Kidney (tissue), 14 donors: ENCODE measurements around the gene RPF1. TPM values are rescaled to one million over a fixed set of nuclear protein-coding genes. Genes with fewer than 3 reads are reported as not detected.
"Not testable (repeated sequence)": the region's sequence is repeated elsewhere in the genome, so short reads cannot be mapped to it uniquely, and the experiment has no call there.

Experiments used
- DNase-seq, 5 donors: peaks; one replicate each; pipeline ENCODE4 v3.0.0-alpha.2; 2013 to 2020
- FAIRE-seq: peaks from 2 replicates; lab custom pipeline; 2012; peaks lifted over from hg19 to GRCh38; lab: Jason Lieb, UNC
- H3K27ac ChIP-seq, 2 donors: one replicate each; pipeline ENCODE4 v1.7.0; 2013; ENCODE audit warnings: low read depth in 2 of 2, low read length in 2 of 2, inconsistent platforms in 1 of 2
- H3K27me3 ChIP-seq: one replicate; pipeline ENCODE4 v1.7.1; 2013; ENCODE audit warnings: low read length, inconsistent platforms; ENCODE audit not compliant: control insufficient read depth, insufficient read depth
- H3K36me3 ChIP-seq, 3 donors: one replicate each; pipeline versions ENCODE4 v1.7.0 to v1.7.1; 2013; ENCODE audit warnings: low read length in 3 of 3, control low read depth in 1 of 3, inconsistent platforms in 1 of 3; ENCODE audit not compliant: insufficient read depth in 3 of 3, control insufficient read depth in 2 of 3
- H3K4me1 ChIP-seq, 3 donors: one replicate each; pipeline versions ENCODE4 v1.7.0 to v1.7.1; 2013; ENCODE audit warnings: low read length in 3 of 3, inconsistent platforms in 1 of 3, low read depth in 1 of 3; ENCODE audit not compliant: control insufficient read depth in 2 of 3, insufficient read depth in 2 of 3
- H3K4me3 ChIP-seq, 3 donors: one replicate each; pipeline versions ENCODE4 v1.7.0 to v1.8.1; 2013; ENCODE audit warnings: low read length in 3 of 3, control low read depth in 1 of 3, inconsistent platforms in 1 of 3
- H3K9ac ChIP-seq, 3 donors: one replicate each; pipeline versions ENCODE4 v1.7.0 to v1.7.1; 2013; ENCODE audit warnings: low read length in 3 of 3, control low read depth in 1 of 3, inconsistent platforms in 1 of 3
- H3K9me3 ChIP-seq, 3 donors: one replicate each; pipeline versions ENCODE4 v1.7.0 to v1.7.1; 2013; ENCODE audit warnings: low read length in 3 of 3, control low read depth in 1 of 3, inconsistent platforms in 1 of 3; ENCODE audit not compliant: control insufficient read depth in 2 of 3, insufficient read depth in 1 of 3
- intact Hi-C: fragments of 100-400 bp; cut with DNase I; formaldehyde crosslinking; loops from one replicate; pipeline ENCODE4 v1.11.1; 2022
- polyA plus RNA-seq: library from polyadenylated mRNA; stranded (reverse); fragments of 350-450 nt; fragmentation: Illumina TruSeq; extraction: RNeasy Lipid Tissue Mini Kit (QIAGEN cat#74804); gene quantifications from one replicate; pipeline ENCODE4 v1.2.3, GENCODE V29; 2014; ENCODE audit warnings: low read depth, low replicate concordance; ENCODE audit not compliant: insufficient read depth
- total RNA-seq: library from RNA; stranded (reverse); fragmentation: NEBNext Ultra II Directional; extraction: Animal tissue kit (Norgen Biotek cat#: 25700); gene quantifications from one replicate; pipeline ENCODE4 v1.2.1, GENCODE V29; 2021
- TF ChIP-seq, protein P1 (sequence below): IDR thresholded peaks from 3 replicates; pipeline ENCODE4 v1.5.1; 2012; ENCODE audit warnings: mild to moderate bottlenecking, moderate library complexity, borderline replicate concordance; ENCODE audit not compliant: insufficient read depth; ENCODE audit errors: extremely low read depth
- donor health status: control.
- donor health status: control.
- donor health status: control.
- donor health status: control.
- donor health status: control.
- donor health status: DM: yes; HTN: yes; CAD: no.
- donor health status: Normal renal cell carcinoma (clear cell type).

Gene RPF1
- total and polyA plus RNA-seq, 2 donors from 2014 or later, result 29.6 to 44.1 TPM

DNA sequence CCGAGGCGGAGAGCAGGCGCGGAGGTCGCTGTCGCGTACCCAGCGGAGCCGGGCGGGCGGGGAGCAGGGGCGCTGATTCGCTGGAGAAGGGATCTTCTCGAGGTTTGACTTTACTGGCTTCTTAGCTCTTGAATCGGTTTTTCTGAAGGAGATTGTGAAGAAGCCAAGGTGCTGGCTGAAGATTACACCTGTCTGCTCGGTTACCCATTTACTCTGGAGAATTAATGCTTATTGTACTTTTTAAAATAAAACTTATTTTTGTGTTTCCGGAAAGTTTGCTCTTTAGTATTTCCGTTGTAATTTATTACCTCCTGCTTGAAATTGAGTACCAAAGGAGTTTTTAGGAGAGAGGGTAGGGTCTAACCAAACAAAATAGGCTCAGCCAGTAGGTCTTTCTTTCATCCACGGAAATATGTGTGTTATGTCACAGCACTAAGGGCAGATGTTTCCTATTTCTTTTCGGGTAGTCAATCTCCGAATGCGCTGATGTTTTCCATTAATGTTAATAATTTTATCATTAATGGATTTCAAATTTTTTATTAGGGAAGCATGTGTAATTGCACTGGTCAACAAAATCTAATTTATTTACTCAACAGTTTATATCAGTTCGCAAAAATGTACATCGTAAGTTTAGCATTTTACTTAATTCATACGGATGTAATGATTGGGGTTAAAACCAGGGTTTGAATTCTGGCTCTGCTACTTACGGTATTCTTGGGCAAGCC is 27.8 kb downstream of the RPF1 start:
- intact Hi-C loops, result no loop called here
- peak overlapping the region; percentile 80 to 82 (median 81) for H3K9ac ChIP-seq
- H3K4me3 ChIP-seq, result peak overlapping the region; percentile 82 to 90 (median 84)
- no peaks in the 10 kb centered on the region for H3K36me3 ChIP-seq
- H3K27me3 ChIP-seq, result no peaks in the 10 kb centered on the region
- TF ChIP-seq, protein P1, sequence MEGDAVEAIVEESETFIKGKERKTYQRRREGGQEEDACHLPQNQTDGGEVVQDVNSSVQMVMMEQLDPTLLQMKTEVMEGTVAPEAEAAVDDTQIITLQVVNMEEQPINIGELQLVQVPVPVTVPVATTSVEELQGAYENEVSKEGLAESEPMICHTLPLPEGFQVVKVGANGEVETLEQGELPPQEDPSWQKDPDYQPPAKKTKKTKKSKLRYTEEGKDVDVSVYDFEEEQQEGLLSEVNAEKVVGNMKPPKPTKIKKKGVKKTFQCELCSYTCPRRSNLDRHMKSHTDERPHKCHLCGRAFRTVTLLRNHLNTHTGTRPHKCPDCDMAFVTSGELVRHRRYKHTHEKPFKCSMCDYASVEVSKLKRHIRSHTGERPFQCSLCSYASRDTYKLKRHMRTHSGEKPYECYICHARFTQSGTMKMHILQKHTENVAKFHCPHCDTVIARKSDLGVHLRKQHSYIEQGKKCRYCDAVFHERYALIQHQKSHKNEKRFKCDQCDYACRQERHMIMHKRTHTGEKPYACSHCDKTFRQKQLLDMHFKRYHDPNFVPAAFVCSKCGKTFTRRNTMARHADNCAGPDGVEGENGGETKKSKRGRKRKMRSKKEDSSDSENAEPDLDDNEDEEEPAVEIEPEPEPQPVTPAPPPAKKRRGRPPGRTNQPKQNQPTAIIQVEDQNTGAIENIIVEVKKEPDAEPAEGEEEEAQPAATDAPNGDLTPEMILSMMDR, result no peak
- peak overlapping the region; percentile 94 to 99 for H3K27ac ChIP-seq
- DNase-seq (no peak), FAIRE-seq (no peak)
- peaks cover 2 to 14% (median 13%) of the 10 kb centered on the region in 3 donors for H3K4me1 ChIP-seq
- H3K9me3 ChIP-seq, result peaks cover 0 to 5% (median 0%) of the 10 kb centered on the region in 3 donors

- H3K27ac ChIP-seq, H3K9me3 ChIP-seq, DNase-seq, FAIRE-seq, H3K9ac ChIP-seq, intact Hi-C loops, H3K4me3 ChIP-seq, H3K36me3 ChIP-seq, H3K27me3 ChIP-seq: not testable (repeated sequence)
- peaks cover 2 to 14% (median 11%) of the 10 kb centered on the region in 3 donors for H3K4me1 ChIP-seq
Observed at GRCh38 chr1:84507887-84508286, 28.8 kb downstream of the RPF1 start.

DNA sequence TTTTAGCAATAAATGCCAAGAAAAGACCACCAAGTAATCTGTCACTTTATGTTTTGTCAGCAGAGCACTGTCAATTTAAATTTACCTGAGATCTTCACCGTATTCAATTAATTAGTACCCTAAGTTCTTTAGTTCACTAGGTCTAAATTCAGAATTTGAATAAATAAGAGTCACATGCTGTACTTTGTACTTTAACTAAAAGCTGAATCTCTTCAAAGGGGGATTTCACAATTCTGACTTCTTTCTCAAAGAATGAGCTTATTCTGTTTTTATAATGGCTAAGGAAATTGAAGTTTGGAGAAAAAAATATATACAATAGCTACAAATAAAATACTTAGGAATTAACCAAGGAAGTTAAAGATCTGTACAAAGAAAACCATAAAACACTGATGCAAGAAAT is 29.4 kb downstream of the RPF1 start:
- TF ChIP-seq, protein P1, result no peak
- Histone ChIP-seq H3K4me1 (peaks cover 2 to 9% (median 7%) of the 10 kb centered on the region in 3 donors), H3K27ac (no peak overlapping the region), H3K9me3 (peaks cover 0 to 5% (median 0%) of the 10 kb centered on the region in 3 donors), H3K27me3 (no peaks in the 10 kb centered on the region), H3K36me3 (no peaks in the 10 kb centered on the region), H3K4me3 (no peak overlapping the region), H3K9ac (no peak overlapping the region)
- intact Hi-C loops, result no loop called here
- FAIRE-seq (no peak), DNase-seq (no peak)

DNA sequence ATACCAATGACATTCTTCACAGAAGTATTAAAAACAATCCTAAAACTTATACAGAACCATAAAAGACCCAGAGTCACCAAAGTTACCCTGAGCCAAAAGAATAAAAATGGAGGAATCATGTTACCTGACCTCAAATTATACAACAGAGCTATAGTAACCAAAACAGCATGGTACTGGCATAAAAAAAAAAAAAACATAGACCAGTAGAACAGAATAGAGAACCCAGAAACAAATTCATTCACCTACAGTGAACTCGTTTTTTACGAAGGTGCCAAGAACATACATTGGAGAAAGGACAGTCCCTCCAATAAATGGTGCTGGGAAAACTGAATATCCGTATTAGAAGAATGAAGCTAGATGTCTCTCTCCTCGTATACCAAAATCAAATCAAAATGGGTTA is 30.0 kb downstream of the RPF1 start:
- Histone ChIP-seq H3K4me1 (peaks cover 1 to 4% (median 2%) of the 10 kb centered on the region in 3 donors), H3K9ac (no peak overlapping the region), H3K27ac (no peak overlapping the region), H3K27me3 (no peaks in the 10 kb centered on the region), H3K4me3 (no peak overlapping the region), H3K9me3 (peaks cover 0 to 5% (median 0%) of the 10 kb centered on the region in 3 donors), H3K36me3 (no peaks in the 10 kb centered on the region)
- intact Hi-C loops, result no loop called here
- DNase-seq, result no peak
- TF ChIP-seq, protein P1, result no peak
- no peak for FAIRE-seq
